ENCODE results near the gene CNTNAP1.

The CNTNAP1 gene

DNA sequence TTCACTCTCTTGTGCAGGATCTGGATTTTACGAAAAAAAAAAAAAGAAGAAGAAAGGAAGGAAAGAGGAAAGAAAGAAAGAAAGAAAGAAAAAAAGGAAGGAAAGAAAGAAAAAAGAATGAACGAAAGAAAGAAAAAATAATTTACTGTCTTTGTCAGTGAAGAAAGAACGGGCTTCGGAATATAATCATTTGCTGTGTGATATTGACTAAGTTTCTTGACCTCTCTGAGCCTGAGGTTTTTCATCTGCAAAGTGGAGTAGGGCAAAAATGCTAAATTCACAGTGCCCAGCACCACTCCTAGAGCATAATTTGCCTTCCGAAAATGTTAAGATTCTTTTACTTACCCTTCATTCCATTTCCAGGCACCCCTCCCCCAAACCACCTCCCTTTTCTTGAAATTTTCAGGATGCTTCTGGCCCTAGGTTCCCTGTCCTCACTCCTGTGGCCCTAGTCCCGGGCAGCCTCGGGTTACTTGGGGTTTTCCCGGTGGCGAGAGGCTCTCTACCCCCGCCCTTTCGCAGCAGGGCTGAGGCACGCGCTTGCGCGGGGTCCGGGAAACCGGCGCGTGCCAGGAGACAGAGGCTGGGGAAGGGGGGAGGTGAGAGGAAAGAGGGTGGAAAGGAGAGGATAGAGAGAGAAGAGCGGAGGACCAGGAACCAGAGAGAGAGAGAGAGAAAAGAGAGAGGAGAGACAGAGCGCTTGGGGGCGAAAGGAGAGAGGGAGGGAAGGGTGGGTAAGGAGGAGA is at the start of gene CNTNAP1:
CNTNAP1 (plus strand) TSS at position 556 of the 746 bp plus-strand sequence. CDS start 299 bp downstream, outside the sequence.
- H3K9me3 ChIP-seq (replicated peaks in 1 of 11), result no peaks in the 10 kb centered on the region
- H3K4me3 ChIP-seq, result peak within 1 kb of the TSS; percentile 45 to 70 (median 57)
- no peak within 1 kb of the TSS for H3K27ac ChIP-seq
- H3K4me1 ChIP-seq, result peaks cover 48 to 60% (median 56%) of the 10 kb centered on the region in 10 experiments
- peaks cover 0 to 11% (median 0%) of the 10 kb centered on the region in 11 experiments; a peak in 1 of 22 replicates for H3K36me3 ChIP-seq
- peaks cover 14 to 35% (median 32%) of the 10 kb centered on the region in 11 experiments for H3K27me3 ChIP-seq
- H4K20me1 ChIP-seq, result peaks cover 0 to 20% (median 8%) of the 10 kb centered on the region in 11 experiments; a peak in 10 of 22 replicates
- peak within 1 kb of the TSS; percentile 79 to 99 (median 91) for H3K4me2 ChIP-seq
- H3K9ac ChIP-seq, result peak within 1 kb of the TSS; percentile 14 to 66 (median 52); a peak in 19 of 22 replicates
- TF ChIP-seq Cebpa-rat (IDR thresholded peaks at IDR 0.05), result no peak

DNA sequence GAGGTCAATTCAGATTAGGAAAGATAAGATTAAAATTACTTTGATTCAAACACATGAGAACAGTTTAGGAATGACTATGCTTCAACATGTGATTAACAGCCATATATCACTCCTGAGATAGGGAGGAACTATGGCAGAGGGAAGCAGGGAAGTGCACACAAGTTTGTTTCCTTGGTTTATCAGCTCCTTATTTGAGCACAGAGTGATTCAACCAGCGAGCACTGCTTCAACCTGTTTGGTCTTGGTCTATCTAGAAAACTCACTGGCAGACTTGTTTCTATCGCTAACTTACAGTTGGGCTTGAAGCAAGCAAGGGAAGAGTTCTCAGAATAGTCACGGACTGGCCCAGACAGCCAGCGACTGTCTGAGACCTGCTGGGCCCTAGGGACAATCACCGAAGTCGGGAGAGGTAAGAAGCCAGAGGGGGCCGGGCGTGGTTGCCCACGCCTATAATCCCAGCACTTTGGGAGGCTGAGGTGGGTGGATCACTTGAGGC is 49.3 kb upstream of the CNTNAP1 start:
- TF ChIP-seq Cebpa-rat (IDR thresholded peaks at IDR 0.05), result no peak
- no peaks in the 10 kb centered on the region for H4K20me1 ChIP-seq

DNA sequence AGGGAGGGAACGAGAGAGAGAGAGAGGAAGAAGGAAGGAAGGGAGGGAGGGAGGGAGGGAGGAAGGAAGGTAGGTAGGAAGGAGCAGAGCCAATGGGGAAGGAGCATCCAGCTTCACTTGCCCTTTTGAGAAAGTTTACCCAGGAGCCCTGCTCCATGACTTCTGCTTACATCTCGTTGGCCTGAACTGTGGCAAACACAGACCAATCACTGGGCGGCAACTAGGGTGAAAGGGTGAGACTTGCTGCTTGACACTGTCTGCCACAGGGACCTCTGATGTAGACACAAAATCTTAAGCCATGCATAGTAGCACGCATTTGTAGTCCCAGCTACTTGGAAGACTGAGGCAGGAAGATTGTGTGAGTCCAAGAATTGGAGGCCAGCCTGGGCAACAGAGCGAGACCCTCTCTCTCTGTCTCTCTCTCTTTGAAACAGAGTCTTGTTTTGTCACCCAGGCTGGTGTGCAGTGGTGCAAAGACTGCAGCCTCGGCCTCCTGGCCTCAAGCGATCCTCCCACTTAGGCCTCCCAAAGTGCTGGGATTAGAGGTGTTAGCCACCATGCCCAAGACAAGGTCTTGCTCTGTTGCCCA is 42.7 kb upstream of the CNTNAP1 start:
- H3K27me3 ChIP-seq, result no peaks in the 10 kb centered on the region

More for the DNA sequence above, 49.3 kb upstream of the CNTNAP1 start:
- Histone ChIP-seq H3K4me3 (no peak overlapping the region), H3K9ac (no peak overlapping the region), H3K4me1 (0 out of 20 replicates have a peak, but pooled peaks cover 0 to 4% (median 0%) of the 10 kb centered on the region in 10 experiments), H3K27ac (no peak overlapping the region), H3K36me3 (no peaks in the 10 kb centered on the region), H3K27me3 (no peaks in the 10 kb centered on the region), H3K9me3 (replicated peaks in 1 of 11) (no peaks in the 10 kb centered on the region), H3K4me2 (no peak overlapping the region)

DNA sequence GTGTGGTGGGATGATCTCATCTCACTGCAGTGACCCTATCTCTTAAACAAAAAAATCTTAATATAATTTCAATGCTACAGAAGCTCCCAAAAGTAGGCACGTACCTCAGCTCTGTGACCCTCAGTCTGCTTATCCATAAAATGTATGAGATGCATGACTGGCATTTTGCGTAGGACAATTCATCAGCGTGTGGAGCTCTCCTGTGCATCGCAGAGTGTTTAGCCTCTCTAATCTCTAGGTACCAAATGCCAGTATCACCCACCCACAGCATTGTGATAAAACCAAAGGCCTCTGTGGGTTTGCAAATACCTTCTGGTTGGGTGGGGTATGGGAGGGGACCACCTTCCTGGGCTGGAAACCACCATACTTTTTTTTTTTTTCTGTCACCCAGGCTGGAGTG is 42.2 kb upstream of the CNTNAP1 start:
- H3K4me3 ChIP-seq, result no peak overlapping the region
- H3K27ac ChIP-seq, result no peak overlapping the region
- no peak overlapping the region for H3K4me2 ChIP-seq
- no peaks in the 10 kb centered on the region for H3K9me3 ChIP-seq (replicated peaks in 1 of 11)
- TF ChIP-seq Cebpa-rat (IDR thresholded peaks at IDR 0.05), result no peak
- H4K20me1 ChIP-seq, result no peaks in the 10 kb centered on the region
- no peak overlapping the region for H3K9ac ChIP-seq
- peaks cover 0 to 26% (median 17%) of the 10 kb centered on the region in 10 experiments; a peak in 16 of 20 replicates for H3K4me1 ChIP-seq
- H3K27me3 ChIP-seq, result no peaks in the 10 kb centered on the region
- no peaks in the 10 kb centered on the region for H3K36me3 ChIP-seq

More for the DNA sequence above, 42.7 kb upstream of the CNTNAP1 start:
- no peak overlapping the region for H3K4me2 ChIP-seq
- no peak overlapping the region for H3K9ac ChIP-seq
- H3K9me3 ChIP-seq (replicated peaks in 1 of 11), result no peaks in the 10 kb centered on the region
- peaks cover 0 to 26% (median 17%) of the 10 kb centered on the region in 10 experiments; a peak in 16 of 20 replicates for H3K4me1 ChIP-seq
- no peak for TF ChIP-seq Cebpa-rat (IDR thresholded peaks at IDR 0.05)
- no peak overlapping the region for H3K27ac ChIP-seq
- H4K20me1 ChIP-seq, result no peaks in the 10 kb centered on the region
- no peaks in the 10 kb centered on the region for H3K36me3 ChIP-seq
- H3K4me3 ChIP-seq, result no peak overlapping the region

DNA sequence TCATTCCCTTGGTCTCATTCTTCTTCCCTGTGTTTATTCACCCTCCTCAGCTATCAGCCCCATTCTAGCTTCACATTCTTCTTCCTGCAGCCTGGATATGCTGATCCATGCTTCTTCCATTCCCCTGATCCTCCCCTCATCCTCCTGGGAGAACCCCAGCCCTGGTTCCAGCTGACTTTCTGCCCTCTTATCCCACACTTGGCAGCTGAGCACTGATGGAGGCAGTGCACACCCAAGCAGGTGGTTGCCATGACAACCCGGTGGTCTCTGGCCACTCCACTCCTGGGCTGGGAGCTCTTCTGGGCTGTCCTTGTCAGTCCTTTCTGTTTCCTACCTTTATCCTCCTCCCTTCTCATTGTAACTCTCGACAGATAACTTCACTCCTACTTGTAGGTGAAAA is 40.0 kb upstream of the CNTNAP1 start:
- H3K4me2 ChIP-seq, result peak overlapping the region in 9 of 11 experiments; percentile 33 to 74 (median 64); a peak in 18 of 22 replicates
- TF ChIP-seq Cebpa-rat (IDR thresholded peaks at IDR 0.05), result no peak

DNA sequence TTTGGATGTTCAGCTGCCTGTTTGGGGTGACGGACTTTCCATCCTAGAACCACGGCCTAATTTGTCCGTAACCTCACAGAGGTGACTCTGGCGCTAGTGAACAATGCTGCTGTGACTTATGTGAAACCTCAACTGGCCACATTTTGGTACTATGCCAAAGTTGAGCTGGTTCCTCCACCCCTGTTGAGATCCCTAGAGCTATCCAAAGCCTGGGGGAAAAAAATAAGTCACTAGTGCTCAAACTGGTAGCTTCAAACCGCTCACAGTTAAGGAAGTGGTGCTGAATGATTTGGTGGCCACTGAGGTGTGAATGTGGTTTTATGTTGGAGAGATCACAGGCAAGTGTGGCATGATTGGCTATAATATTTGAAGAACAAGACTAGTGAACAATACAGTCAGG is 34.6 kb upstream of the CNTNAP1 start:
- TF ChIP-seq Cebpa-rat (IDR thresholded peaks at IDR 0.05), result no peak
- Histone ChIP-seq H3K27ac (no peak overlapping the region), H3K27me3 (no peaks in the 10 kb centered on the region; a peak in 2 of 22 replicates), H3K9ac (peak overlapping the region in 1 of 11 experiments; percentile 1; a peak in 1 of 22 replicates), H3K4me2 (peak overlapping the region in 10 of 11 experiments; percentile 33 to 83 (median 63); a peak in 20 of 22 replicates), H3K36me3 (no peaks in the 10 kb centered on the region), H4K20me1 (no peaks in the 10 kb centered on the region), H3K9me3 (replicated peaks in 1 of 11) (no peaks in the 10 kb centered on the region), H3K4me1 (peaks cover 3 to 38% (median 29%) of the 10 kb centered on the region in 10 experiments; a peak in 17 of 20 replicates), H3K4me3 (no peak overlapping the region)

More for the DNA sequence above, 40.0 kb upstream of the CNTNAP1 start:
- Histone ChIP-seq H3K36me3 (no peaks in the 10 kb centered on the region), H3K4me3 (no peak overlapping the region), H3K9me3 (replicated peaks in 1 of 11) (no peaks in the 10 kb centered on the region), H4K20me1 (no peaks in the 10 kb centered on the region), H3K4me1 (peaks cover 0 to 39% (median 28%) of the 10 kb centered on the region in 10 experiments; a peak in 17 of 20 replicates), H3K9ac (peak overlapping the region in 1 of 11 experiments; percentile 35; a peak in 1 of 22 replicates), H3K27me3 (no peaks in the 10 kb centered on the region; a peak in 1 of 22 replicates), H3K27ac (no peak overlapping the region)

DNA sequence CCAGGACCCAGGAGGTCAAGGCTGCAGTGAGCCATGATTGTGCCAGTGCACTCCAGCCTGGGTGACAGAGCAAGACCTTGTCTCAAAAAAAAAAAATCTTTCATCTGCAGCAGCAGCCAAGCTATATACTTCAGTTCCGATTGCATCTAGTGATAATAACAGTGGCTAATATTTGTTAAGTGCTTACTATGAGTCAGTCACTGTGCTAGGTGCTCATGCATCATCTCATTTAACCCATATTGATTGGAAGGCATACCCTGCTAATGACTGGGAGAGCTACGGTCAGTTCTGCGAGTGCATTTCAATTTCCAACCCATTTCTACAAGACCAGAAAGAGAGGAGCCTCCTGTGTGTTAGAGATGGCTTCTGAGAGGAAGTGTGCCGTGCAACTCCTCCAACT is 30.9 kb upstream of the CNTNAP1 start:
- no peaks in the 10 kb centered on the region for H4K20me1 ChIP-seq
- H3K27me3 ChIP-seq, result peaks cover 0 to 8% (median 0%) of the 10 kb centered on the region in 11 experiments; a peak in 2 of 22 replicates
- no peaks in the 10 kb centered on the region for H3K9me3 ChIP-seq (replicated peaks in 1 of 11)
- H3K36me3 ChIP-seq, result no peaks in the 10 kb centered on the region
- no peak for TF ChIP-seq Cebpa-rat (IDR thresholded peaks at IDR 0.05)
- H3K4me2 ChIP-seq, result no peak overlapping the region
- peaks cover 3 to 32% (median 27%) of the 10 kb centered on the region in 10 experiments; a peak in 17 of 20 replicates for H3K4me1 ChIP-seq
- no peak overlapping the region for H3K4me3 ChIP-seq
- no peak overlapping the region for H3K9ac ChIP-seq
- no peak overlapping the region for H3K27ac ChIP-seq

DNA sequence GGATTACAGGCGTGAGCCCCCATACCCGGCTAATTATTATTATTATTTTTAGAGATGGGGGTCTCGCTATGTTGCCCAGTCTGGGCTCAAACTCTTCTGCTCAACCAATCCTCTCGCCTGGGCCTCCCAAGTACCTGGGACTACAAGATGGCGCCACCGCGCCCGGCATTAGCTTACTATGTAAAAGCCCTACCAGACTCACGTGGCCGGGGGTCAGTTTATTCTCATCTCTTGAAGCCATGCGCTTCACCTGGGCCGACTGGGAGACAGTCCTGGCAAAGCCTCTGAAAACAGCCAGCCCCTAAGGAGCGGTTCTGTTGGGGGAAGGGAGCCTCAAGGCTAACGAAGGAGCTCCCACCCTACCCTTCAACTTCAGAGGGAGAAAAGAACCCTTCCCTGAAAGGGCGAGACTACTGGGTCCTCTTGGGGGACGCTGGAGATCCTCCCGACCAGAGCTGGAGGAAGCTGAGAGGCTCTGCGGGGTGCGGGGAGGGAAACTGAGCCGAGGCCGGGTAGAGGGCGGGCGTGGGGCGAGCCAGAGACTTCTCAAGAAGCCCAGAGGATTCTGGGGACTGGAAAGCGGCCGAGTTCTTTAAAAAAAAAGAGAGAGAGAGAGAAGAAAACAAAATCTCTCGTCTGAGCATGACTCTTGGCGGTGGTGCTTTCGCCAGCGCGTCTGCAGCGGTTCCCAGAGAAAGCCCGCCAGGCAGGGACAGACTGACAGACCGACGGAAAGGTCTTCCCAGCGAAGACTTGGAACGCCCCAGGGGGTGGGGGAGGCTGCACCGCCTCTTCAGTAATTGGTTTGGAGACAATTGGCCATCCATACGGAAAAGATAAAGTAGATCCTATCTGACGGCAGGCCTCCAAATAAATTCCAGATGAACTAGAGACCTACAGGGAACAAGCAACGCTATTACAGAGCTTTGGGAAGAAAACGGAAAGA is 28.9 kb upstream of the CNTNAP1 start:
- Histone ChIP-seq H3K27me3 (peaks cover 0 to 8% (median 0%) of the 10 kb centered on the region in 11 experiments; a peak in 2 of 22 replicates), H3K4me3 (no peak overlapping the region), H3K9me3 (replicated peaks in 1 of 11) (peaks cover 0 to 7% (median 0%) of the 10 kb centered on the region in 11 experiments; a peak in 3 of 22 replicates), H3K9ac (no peak overlapping the region), H3K36me3 (no peaks in the 10 kb centered on the region), H3K4me1 (peaks cover 0 to 14% (median 9%) of the 10 kb centered on the region in 10 experiments; a peak in 14 of 20 replicates), H3K4me2 (no peak overlapping the region), H4K20me1 (no peaks in the 10 kb centered on the region), H3K27ac (no peak overlapping the region)
- TF ChIP-seq Cebpa-rat (IDR thresholded peaks at IDR 0.05), result no peak

All from BLaER1 treated with 17β-estradiol and CSF1 and Interleukin-3, amounts not matched to agents 10 nM and 100 nM (cell line).